GM21737 (cell line): ENCODE results near the gene PCDHGB1.
"Not testable (repeated sequence)": the region's sequence is repeated elsewhere in the genome, so short reads cannot be mapped to it uniquely, and the experiment has no call there.

ENCODE experiments used
- ATAC-seq: cut with Tn5 transposase; IDR thresholded peaks from one replicate; pipeline ENCODE4 v1.9.1; 2021; ENCODE audit warnings: mild to moderate bottlenecking, moderate library complexity; ENCODE audit not compliant: unreplicated experiment

PCDHGB1 gene

DNA sequence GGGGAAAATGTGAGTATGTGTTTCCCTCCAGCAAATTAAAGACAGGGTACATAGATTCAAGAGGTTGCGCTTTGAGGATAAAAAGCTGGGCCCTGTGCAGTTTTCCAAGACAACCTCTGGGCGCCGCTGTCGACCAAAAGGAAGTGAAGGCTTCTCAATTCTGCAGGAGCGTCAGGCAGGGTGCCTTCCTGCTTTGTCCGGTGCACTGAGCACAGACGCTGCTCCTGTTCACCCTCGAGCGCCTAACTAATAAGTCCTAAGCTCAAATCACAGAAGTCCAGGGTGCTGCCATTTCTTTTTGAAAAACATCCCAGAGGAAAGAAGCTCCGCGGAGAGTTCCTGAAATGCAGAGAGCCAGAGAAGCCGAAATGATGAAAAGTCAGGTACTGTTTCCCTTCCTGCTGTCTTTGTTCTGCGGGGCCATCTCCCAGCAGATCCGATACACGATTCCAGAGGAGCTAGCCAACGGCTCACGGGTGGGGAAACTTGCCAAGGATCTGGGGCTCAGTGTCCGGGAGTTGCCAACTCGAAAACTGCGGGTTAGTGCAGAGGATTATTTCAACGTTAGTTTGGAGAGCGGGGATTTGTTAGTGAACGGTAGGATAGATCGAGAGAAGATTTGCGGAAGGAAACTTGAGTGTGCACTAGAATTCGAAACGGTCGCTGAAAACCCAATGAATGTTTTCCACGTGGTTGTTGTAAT is at the start of gene PCDHGB1:
Gene PCDHGB1, plus strand, starts transcription at position 183 of the 703 bp plus-strand sequence. Its CDS starts 162 bp downstream, at position 345.
- no peak for ATAC-seq

DNA sequence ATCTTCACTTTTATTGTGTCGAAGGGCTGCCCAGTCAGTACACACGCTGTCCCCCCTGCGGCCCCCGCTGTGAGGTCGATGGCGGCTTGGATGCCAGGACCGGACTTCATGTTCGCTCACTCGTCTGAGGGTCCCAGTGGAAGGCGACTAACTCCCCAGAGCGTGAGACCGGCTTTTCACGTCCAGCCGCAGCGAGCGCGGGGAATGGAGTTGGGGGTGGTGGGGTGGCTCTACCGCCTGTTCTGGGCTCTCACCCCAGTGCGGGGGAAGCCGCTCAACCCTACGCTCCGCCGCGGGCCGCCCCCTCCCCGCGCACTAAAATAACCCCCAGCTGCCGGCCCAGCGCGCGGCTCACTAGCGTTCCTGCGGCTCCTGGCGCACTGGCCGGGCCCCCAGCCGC is 46.1 kb upstream of the PCDHGB1 start, which contains the start of gene SLC25A2:
Gene SLC25A2, minus strand, starts transcription at position 294 of the 400 bp plus-strand sequence. Its CDS starts 184 bp downstream, at position 110.
- no peak for ATAC-seq

DNA sequence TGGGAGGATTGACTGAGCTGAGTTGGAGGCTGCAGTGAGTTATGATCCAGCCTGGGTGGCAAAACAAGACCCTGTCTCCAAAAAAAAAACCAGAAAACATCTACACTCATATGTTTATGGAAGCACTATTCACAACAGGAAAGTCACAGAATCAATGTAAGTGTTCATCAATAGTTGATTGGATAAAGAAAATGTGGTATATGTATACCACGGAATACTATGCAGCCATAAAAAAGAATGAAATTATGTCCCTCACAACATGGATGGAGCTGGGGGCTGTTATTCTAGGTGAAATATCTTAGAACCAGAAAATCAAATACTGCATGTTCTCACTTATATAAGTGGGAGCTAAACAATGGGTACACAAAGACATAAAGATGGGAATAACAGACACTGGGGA is 43.3 kb upstream of the PCDHGB1 start:
- ATAC-seq = no peak

DNA sequence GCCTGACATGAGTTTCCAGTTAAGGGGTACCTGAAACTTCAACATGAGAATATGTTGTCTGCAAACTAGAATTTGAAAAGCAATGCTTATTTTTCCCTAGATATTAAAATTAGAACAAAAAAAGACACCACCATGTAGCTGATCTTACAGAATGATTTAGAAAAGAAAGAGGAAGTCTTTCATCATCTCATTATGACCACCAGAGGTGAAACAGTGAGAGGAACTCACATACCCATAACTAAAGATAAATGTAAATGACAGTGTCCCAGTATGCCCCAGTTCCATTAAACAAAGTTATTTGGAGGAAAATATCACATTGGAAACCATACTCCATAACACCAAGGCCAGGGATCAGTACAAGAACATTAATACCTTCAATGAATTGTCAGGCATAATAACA is 36.2 kb upstream of the PCDHGB1 start:
- ATAC-seq = no peak

DNA sequence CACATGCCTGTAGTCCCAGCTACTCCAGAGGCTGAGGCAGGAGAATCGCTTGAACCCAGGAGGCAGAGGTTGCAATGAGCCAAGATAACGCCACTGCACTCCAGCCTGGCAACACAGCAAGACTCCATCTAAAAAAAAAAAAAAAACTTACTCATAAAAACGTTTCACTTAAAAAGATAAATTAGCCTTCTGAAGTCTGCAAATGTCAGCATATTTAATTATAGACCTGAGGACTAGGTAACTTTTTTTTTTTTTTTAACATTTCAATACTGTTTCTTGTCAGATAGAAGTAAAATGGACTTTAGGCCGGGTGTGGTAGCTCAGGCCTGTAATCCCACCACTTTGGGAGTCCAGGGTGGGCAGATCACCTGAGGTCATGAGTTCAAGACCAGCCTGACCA is 32.9 kb upstream of the PCDHGB1 start:
- not testable (repeated sequence) for ATAC-seq

DNA sequence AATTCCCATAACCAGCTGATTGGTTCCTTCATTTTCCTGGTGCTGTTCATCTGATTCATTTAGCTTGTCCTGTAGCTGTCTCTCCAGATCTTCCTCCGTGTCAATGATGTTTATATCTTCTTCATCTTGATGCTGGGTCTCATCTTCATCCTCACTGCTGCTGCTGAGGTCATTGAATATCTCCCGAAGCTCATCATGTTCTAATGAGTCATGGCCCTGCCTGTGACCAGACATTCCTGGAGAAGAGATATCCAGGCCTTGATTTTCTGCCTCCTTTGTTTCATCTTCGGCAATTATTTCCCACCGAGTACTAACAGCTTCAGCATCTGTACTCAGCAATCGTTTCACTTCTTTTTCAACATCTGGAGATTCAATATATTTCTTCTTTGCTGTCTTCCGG is 30.7 kb upstream of the PCDHGB1 start:
- no peak for ATAC-seq

DNA sequence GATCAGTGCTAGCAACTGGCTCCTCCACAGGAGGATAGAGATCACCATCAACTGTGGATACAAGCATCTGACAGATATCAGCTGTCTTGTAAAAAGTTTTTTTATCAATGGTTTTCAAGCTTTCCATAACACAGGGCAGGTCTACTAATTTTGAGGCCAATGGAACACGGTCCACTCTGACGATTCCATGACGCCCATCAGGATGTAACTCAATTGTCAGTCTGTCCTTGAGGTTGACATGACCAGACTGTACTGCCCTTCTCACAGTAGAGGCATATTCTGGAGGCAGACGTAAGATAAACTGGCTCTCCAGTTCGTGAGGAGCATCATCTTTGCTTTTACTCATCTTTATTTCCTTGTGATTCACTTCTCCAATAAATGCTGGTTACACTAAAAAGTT is 30.2 kb upstream of the PCDHGB1 start:
- ATAC-seq = no peak

DNA sequence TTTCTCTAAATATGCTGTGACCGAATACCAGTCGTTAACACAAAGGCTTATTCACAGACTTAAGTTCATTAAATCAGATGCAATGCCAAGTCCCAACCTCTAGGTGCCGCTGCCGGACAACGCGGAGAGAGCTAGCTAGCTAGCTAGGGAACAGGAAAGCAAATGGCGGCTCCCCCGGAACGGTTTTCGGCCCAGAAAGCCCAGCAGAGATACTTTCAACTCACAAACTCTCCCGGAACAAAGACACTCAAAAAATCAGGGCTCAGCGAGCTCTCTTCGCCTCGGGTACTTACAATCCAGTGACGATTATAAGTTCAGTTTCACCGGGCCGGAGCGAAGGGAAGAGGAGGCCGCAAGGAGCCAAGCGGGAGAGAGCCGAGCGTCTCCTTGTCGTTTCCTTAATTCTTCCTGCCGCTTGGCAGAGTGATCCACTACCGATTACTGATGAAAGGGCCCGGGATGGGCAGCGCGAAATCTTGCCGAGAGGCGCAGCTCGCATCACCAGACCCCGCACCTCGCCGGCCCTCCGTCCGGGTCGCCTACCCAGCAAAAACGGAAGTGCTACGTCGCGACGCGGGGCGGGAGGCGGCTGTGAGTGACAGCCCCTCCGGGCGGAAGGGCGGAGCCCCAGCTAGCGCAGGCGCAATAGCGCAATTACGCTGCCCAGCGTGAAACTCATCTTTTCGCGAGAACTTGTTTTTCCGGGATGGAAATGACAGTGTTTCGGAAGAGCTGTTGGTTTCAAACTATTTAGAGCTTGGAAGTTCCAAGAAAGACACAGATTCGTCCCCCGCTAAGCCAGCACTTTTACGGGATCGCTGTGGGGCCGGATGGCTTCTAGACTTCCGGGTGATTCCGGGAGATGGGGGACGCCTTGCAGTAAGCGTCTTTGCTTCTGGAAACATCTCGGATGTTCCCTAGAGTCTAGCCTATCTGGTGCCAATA is 29.4 kb upstream of the PCDHGB1 start, which contains the start of gene TAF7:
Gene TAF7, minus strand, starts transcription at position 560 of the 945 bp plus-strand sequence. CDS start 740 bp downstream, outside the sequence.
- peak; percentile 98 for ATAC-seq

DNA sequence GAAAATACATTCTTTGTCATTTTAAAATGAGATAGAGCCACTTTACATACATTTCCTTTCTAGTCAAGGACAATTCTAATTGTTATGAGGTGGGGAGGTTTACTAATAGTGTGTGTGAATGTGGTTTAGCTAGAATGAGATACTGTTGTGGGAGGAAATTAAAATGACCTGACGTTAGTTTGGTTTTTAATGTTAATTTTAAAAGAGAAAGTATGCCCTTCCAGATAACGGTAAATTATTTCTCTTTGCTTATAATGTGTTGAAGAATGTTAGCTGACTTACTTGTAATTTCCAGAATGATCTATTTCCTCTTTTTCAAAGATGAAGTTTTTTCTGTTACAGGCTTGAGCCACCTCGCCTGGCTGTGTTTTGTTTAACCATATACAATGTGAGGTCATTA is 27.6 kb upstream of the PCDHGB1 start:
- no peak for ATAC-seq

DNA sequence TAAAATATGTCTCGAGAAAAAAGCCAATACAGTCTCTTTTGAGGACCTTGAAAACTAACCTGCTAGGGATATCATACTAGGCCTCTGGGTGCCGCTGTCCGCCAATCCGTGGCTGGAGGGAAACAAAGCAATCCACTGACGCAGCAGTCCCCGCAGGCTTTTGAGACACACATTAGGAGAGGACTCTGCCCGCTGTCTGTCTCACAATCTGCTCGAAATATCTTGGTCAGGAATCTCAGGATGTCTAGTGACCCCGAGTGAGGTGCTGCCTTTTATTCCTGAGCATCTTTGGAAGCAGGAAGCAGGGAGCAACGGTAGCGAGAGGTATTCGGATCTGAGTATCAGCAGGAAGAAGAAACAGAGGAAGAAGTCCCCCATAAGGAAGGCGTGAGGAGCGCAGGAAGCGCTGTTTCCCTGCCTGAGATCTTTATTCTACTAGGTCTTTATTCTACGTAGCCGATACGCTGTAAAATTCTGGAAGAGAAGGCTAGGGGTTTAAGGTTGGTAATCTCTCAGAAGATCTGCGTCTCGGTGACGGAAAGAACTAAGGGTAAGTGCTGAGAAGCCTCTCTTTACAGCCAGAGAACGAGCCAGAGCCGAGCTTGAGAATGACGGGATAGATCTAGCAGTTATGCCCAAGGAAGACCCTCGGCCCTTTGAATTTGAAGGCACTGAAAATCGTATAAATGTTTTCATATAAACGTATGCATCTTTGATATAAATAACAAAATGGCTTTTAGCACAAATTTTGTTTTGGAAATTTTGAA is 23.6 kb upstream of the PCDHGB1 start:
- ATAC-seq = no peak

DNA sequence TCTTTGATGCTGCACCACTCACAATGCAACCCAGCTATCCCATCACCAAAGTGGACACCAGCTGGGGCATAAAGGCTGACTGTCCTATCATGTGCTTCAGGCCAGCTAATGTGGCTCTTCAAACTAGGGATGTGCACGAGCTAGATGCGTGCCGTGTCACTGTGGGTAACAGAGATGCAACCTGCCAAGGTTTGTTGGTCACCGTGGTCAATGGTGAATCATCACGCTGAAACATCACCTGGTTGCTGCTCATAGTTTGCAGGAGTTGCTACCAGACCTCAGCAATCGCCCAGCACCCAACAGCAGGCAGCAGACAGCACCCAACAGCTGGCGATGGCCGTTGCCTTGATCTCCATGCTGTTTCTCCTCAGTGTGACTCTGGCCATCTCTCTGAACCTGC is 21.7 kb upstream of the PCDHGB1 start:
- ATAC-seq = no peak

DNA sequence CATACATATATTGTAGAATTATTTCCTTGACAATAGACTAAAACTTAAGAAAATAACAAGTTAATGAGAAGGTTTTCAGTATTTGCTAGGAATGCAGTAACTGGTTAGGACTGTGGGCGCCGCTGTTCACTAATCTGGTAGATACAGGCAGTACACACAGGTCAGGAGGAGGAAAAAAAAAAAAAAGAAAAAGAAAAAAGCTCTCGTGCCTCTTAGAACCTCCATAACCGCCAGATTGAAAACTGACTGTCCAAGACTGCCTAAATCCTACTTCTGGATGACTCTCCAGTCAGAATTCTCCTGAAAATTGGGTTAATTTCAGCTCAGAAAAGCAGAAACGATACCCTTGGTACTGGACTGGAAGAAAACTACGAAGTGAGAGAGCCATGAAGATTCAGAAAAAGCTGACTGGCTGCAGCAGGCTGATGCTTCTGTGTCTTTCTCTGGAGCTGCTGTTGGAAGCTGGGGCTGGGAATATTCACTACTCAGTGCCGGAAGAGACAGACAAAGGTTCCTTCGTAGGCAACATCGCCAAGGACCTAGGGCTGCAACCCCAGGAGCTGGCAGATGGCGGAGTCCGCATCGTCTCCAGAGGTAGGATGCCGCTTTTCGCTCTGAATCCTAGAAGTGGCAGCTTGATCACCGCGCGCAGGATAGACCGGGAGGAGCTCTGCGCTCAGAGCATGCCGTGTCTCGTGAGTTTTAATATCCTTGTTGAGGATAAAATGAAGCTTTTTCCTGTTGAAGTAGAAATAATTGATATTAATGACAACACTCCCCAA is 19.4 kb upstream of the PCDHGB1 start, which contains the start of gene PCDHGA1:
Gene PCDHGA1, plus strand, starts transcription at position 216 of the 782 bp plus-strand sequence.
- ATAC-seq = no peak

DNA sequence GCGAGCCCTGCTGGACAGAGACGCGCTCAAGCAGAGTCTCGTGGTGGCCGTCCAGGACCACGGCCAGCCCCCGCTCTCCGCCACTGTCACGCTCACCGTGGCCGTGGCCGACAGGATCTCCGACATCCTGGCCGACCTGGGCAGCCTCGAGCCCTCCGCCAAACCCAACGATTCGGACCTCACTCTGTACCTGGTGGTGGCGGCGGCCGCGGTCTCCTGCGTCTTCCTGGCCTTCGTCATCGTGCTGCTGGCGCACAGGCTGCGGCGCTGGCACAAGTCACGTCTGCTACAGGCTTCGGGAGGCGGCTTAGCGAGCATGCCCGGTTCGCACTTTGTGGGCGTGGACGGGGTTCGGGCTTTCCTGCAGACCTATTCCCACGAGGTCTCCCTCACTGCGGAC is 17.3 kb upstream of the PCDHGB1 start:
- ATAC-seq = not testable (repeated sequence)

DNA sequence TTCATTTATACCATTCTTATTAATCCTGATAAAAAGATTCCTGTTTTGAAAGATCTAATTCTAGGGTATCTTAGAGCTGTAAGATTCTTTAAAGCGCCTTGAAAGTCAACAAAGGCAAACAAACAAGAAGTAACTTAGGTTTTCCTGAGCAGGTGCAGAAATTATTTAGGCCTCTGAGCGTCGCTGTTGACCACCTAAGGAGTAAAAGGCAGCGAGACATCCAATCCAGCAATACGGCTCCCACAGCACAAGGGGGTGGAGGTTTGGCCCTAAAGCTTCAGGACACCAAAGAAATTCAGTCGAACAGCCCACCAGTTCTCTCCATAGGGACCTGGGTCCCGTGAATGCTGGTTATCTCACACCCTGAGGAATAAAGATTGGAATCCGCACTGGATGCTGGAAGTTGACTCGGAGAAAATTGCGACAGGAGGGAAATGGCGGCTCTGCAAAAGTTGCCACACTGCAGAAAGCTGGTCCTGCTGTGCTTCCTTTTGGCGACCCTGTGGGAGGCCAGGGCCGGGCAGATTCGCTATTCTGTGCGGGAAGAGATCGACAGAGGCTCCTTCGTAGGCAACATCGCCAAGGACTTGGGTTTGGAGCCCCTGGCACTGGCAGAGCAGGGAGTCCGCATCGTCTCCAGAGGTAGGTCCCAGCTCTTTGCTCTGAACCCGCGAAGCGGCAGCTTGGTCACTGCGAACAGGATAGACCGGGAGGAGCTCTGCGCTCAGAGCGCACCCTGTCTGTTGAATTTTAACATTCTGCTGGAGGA is 11.2 kb upstream of the PCDHGB1 start, which contains the start of gene PCDHGA2:
Gene PCDHGA2, plus strand, starts transcription at position 223 of the 769 bp plus-strand sequence.
- no peak for ATAC-seq

DNA sequence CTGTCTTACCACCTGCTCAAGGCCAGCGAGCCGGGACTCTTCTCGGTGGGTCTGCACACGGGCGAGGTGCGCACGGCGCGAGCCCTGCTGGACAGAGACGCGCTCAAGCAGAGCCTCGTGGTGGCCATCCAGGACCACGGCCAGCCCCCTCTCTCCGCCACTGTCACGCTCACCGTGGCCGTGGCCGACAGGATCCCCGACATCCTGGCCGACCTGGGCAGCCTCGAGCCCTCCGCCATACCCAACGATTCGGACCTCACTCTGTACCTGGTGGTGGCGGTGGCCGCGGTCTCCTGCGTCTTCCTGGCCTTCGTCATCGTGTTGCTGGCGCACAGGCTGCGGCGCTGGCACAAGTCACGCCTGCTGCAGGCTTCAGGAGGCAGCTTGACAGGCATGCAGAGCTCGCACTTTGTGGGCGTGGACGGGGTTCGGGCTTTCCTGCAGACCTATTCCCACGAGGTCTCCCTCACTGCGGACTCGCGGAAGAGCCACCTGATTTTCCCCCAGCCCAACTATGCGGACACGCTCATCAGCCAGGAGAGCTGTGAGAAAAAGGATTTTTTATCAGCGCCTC is 9.0 kb upstream of the PCDHGB1 start:
- ATAC-seq = not testable (repeated sequence)

DNA sequence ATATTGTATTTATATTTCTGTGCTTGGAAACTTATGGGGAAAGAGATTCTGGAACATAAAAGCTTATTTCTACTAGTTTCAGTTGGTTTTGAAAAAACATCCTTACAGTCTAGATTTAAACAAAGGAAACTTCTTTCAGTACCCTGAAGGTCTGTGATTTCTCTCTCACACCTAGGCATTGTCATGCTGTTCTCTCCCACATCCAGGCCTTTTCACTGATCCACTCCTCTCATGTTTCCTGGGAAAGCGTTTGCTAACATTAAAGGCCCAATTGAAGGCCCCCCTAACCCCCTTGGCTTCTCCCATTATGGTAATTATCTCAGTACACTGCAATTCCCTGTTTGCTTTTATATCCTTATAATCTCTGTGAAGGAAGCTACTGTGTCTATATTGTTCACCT is 7.1 kb upstream of the PCDHGB1 start:
- no peak for ATAC-seq

DNA sequence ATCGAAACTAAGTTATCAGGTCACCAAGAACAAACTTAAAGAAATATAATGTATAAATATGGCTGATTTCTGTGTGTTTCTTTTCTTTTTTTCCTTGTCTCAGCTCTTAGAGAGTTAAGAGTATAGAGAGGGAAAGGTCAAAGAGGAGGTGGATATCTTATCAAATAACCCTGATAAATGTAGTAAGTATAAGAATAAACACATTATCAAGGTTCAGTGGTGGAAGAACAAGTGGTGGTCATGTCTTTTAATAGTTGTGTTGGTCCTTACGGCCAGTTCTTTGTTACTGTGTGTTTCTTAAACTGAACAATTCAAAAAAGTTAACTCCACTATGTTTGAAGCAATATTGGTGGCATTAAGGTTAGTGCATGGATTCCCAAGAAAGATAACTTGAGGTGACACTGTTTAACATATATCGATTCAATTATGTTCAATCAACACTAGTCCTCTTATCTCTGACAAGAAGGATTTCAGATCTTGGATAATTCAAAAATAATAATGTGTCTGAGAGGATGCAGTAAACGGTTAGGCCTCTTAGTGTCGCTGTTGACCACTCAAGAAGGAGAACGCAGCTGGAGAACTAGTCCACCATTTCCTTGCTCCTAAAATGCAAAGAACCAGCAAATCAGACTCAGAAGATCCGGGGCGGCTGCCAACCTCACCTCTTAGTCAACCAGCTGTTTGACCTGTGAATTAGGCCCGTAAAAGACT is 6.5 kb upstream of the PCDHGB1 start, which contains the start of gene PCDHGA3:
Gene PCDHGA3, plus strand, starts transcription at position 588 of the 711 bp plus-strand sequence. CDS start 205 bp downstream, outside the sequence.
- no peak for ATAC-seq

DNA sequence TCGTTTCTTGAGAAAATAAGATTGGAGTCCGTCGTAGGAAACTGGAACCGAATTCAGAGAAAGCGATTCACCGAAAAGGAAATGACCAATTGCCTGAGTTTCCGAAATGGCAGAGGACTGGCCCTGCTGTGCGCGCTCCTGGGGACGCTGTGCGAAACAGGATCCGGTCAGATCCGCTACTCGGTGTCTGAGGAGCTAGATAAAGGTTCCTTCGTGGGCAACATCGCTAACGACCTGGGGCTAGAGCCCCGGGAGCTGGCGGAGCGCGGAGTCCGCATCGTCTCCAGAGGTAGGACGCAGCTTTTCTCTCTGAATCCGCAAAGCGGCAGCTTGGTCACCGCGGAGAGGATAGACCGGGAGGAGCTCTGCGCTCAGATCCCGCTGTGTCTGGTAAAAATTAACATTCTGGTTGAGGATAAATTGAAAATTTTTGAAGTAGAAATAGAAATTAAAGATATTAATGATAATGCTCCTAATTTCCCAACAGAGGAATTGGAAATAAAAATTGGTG is 5.9 kb upstream of the PCDHGB1 start:
- ATAC-seq = no peak
